Measurements from ENCODE around the gene EDEM2. TPM values are rescaled to one million over a fixed set of nuclear protein-coding genes. Genes with fewer than 3 reads are reported as not detected.

Gene EDEM2
- polyA plus RNA-seq, 3 donors = 39.5 to 86.1 (median 75.6) TPM

DNA sequence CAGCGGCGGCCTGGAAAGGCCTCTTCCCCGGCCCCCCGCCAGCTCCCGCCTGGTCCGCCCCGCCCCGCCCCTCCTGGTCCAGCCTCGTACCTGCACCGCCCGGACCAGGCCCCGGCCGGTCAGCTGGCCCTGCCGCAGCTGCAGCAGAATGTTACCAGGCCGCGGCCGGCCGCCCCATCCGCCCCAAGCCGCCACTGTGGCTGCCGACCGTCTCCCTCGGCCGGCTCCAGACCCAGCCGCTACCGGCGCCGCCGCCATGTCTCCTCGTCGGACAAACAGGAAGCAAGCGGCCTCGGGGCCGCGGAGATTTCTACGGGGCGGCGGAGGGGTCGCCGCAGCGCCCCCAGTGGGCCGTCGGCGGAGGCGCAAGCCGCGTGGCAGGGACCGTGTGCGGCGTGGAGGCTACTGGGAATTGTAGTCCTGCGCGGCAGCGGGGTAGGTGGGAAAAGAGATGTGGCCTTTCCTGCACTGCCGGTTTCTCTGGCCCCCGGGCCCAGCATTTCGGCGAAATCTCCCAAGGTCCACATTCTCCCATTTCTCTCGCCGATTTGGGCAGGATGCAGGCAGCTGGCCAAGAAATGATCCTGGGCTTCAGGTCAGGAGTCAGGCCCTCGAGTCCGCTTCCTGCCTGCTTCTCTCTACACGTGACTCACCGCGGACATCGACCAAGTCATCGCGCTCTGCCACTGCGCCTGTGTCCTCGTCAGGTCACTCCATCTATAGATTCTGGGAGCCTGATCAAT is 54.4 kb downstream of the EDEM2 start, which contains the start of gene TRPC4AP:
TRPC4AP (minus strand) TSS at position 284 of the 743 bp plus-strand sequence; CDS start at position 258, 26 bp downstream.
- Mint-ChIP-seq H3K4me3 (peak within 1 kb of the TSS; percentile 91 to 94), H3K4me1 (peaks cover 54% of the 10 kb centered on the region), H3K9me3 (no peaks in the 10 kb centered on the region), H3K27me3 (ENCODE audit: low read depth in 3 of 3) (peaks cover 0 to 10% (median 1%) of the 10 kb centered on the region in 3 donors), H3K36me3 (peaks cover 0 to 7% of the 10 kb centered on the region in 2 donors), H3K27ac (peak within 1 kb of the TSS; percentile 94 to 99 (median 97))
- H3K4me2 ChIP-seq (replicated peaks; ENCODE audit: extremely low read depth, low read length, poor library complexity, severe bottlenecking) = peak within 1 kb of the TSS; percentile 83
- TF ChIP-seq CTCF (IDR thresholded peaks at IDR 0.05) = peak; percentile 98
- peak within 1 kb of the TSS; percentile 97 for H3K9ac ChIP-seq (ENCODE audit: insufficient read depth, low read length, poor library complexity, severe bottlenecking)
- peak; percentile 86 to 89 (median 87) for DNase-seq
- WGBS (ENCODE audit: insufficient coverage) = 3% methylated on average over 64 of the region's 69 CpGs
- H3K27me3 ChIP-seq (ENCODE audit: control insufficient read depth in 2 of 2, insufficient read depth in 2 of 2, low read length in 2 of 2) = no peaks in the 10 kb centered on the region
- intact Hi-C loops (cut with micrococcal nuclease) = loop anchor here (2.0 to 10.0 kb wide), 5 partner anchors 54 to 260 kb away; partner anchors contain the start of genes EDEM2 (in 2 of the 2), GGT7 (in 1 of the 2), GSS (in 1 of the 2) and MYH7B (in 1 of the 2)
- peak within 1 kb of the TSS; percentile 90 to 95 (median 92) for H3K4me3 ChIP-seq (replicated peaks in 1 of 3; ENCODE audit: low read depth in 2 of 3, low read length in 3 of 3)
- peaks cover 43 to 56% of the 10 kb centered on the region in 2 donors for H3K4me1 ChIP-seq (ENCODE audit: control insufficient read depth in 1 of 2, insufficient read depth in 2 of 2, low read length in 2 of 2)
- H3K27ac ChIP-seq (ENCODE audit: low read depth in 1 of 2, low read length in 2 of 2) = peak within 1 kb of the TSS; percentile 84 to 90
- no peaks in the 10 kb centered on the region for H3K36me3 ChIP-seq (replicated peaks in 1 of 2; ENCODE audit: control insufficient read depth in 1 of 2, insufficient read depth in 2 of 2, low read length in 2 of 2)
- H4K20me1 ChIP-seq (ENCODE audit: insufficient read depth, low read length) = peaks cover 41% of the 10 kb centered on the region
- peaks cover 50% of the 10 kb centered on the region for H3K79me2 ChIP-seq (ENCODE audit: insufficient read depth, low read length)
- H2AFZ ChIP-seq (ENCODE audit: insufficient read depth, low read depth, low read length, poor library complexity, severe bottlenecking) = peak within 1 kb of the TSS; percentile 90
- no peaks in the 10 kb centered on the region for H3K9me3 ChIP-seq (replicated peaks in 1 of 2; ENCODE audit: control insufficient read depth in 1 of 2, insufficient read depth in 1 of 2, low read length in 2 of 2)

DNA sequence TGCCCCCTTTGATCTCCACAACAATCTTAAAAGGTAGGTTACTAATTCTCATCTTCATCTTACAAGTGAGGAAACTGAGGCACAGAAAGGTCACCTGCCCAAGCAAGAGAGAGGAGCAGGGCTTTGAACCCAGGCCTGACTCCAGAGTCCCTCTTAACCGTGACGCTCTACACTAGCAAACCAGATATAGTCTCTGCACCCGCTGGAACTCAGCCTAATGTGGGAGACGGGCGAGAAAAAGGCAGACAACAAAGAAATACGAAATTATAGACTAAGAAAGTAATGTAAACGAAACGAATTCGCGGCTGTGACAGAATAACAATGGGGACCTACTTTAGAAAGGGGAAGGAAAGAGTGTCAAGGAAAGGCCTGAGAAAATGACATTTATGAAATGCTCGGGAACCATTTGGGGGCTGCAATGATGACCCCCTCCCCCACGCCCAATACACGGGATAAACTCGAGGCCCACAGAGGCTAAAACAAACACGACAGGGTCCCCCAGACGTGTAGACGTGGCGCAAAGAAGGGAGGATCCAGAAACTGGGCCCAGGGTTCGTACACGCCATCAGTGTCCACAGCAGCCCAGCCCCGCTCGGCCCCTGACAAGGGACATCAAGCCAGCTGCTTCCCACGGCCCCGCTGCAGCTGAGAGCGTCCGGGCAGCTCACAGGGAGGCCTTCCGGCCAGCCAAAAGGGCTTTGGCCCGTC is 55.2 kb downstream of the EDEM2 start:
- H3K4me1 Mint-ChIP-seq = peaks cover 57% of the 10 kb centered on the region

More for the DNA sequence above, 55.2 kb downstream of the EDEM2 start:
- peaks cover 43 to 61% of the 10 kb centered on the region in 2 donors for H3K4me1 ChIP-seq (ENCODE audit: control insufficient read depth in 1 of 2, insufficient read depth in 2 of 2, low read length in 2 of 2)
- H3K27me3 ChIP-seq (ENCODE audit: control insufficient read depth in 2 of 2, insufficient read depth in 2 of 2, low read length in 2 of 2) = no peaks in the 10 kb centered on the region
- peak overlapping the region; percentile 90 for H2AFZ ChIP-seq (ENCODE audit: insufficient read depth, low read depth, low read length, poor library complexity, severe bottlenecking)
- H3K9ac ChIP-seq (ENCODE audit: insufficient read depth, low read length, poor library complexity, severe bottlenecking) = peak overlapping the region; percentile 97
- Mint-ChIP-seq H3K36me3 (peaks cover 0 to 12% of the 10 kb centered on the region in 2 donors), H3K9me3 (no peaks in the 10 kb centered on the region), H3K4me3 (peak overlapping the region; percentile 91 to 94), H3K27ac (peak overlapping the region; percentile 83 to 99 (median 96)), H3K27me3 (ENCODE audit: low read depth in 3 of 3) (peaks cover 0 to 10% (median 1%) of the 10 kb centered on the region in 3 donors)
- peak overlapping the region; percentile 84 to 90 for H3K27ac ChIP-seq (ENCODE audit: low read depth in 1 of 2, low read length in 2 of 2)
- intact Hi-C loops (cut with micrococcal nuclease) = loop anchor here (2.0 to 10.0 kb wide), 5 partner anchors 55 to 260 kb away; partner anchors contain the start of genes EDEM2 (in 2 of the 2), GGT7 (in 1 of the 2), GSS (in 1 of the 2) and MYH7B (in 1 of the 2)
- H3K4me3 ChIP-seq (replicated peaks in 1 of 3; ENCODE audit: low read depth in 2 of 3, low read length in 3 of 3) = peak overlapping the region; percentile 90 to 95 (median 92)
- no peaks in the 10 kb centered on the region for H3K36me3 ChIP-seq (replicated peaks in 1 of 2; ENCODE audit: control insufficient read depth in 1 of 2, insufficient read depth in 2 of 2, low read length in 2 of 2)
- 0% methylated on average over 17 of the region's 28 CpGs for WGBS (ENCODE audit: insufficient coverage)
- TF ChIP-seq CTCF (IDR thresholded peaks at IDR 0.05) = no peak
- peak; percentile 4 to 21 (median 7) for DNase-seq
- peak overlapping the region; percentile 83 for H3K4me2 ChIP-seq (replicated peaks; ENCODE audit: extremely low read depth, low read length, poor library complexity, severe bottlenecking)
- peaks cover 48% of the 10 kb centered on the region for H4K20me1 ChIP-seq (ENCODE audit: insufficient read depth, low read length)
- peaks cover 57% of the 10 kb centered on the region for H3K79me2 ChIP-seq (ENCODE audit: insufficient read depth, low read length)
- no peaks in the 10 kb centered on the region for H3K9me3 ChIP-seq (replicated peaks in 1 of 2; ENCODE audit: control insufficient read depth in 1 of 2, insufficient read depth in 1 of 2, low read length in 2 of 2)

Measured in CD14-positive monocyte (primary cell).